GM12878 (cell line): ENCODE measurements around the gene DEPDC7. TPM values are rescaled to one million over a fixed set of nuclear protein-coding genes. Genes with fewer than 3 reads are reported as not detected.

Experiments used
- ATAC-seq: fragments of 200-7000 bp; cut with Tn5 transposase; 3 replicates; pipeline ENCODE4 v1.9.1; 2020; ENCODE audit warnings: mild to moderate bottlenecking, moderate library complexity
- BruUV-seq: library from RNA; stranded (reverse); fragments of 400-500 nt; replicated peaks from 2 replicates; lab custom pipeline; 2021; lab: Mats Ljungman, UMichigan
- CTCF ChIA-PET: fragments of 300-600 bp; sonication (Branson Sonifier 250); formaldehyde crosslinking; extraction: SDS; loops from one replicate; lab custom pipeline; 2021; ENCODE audit warnings: inconsistent platforms; lab: Yijun Ruan, JAX
- POLR2A ChIA-PET: fragments of 350-600 bp; formaldehyde crosslinking; extraction: SDS; loops from one replicate; lab custom pipeline; 2021; ENCODE audit warnings: inconsistent platforms; lab: Charles Lee
- RAD21 ChIA-PET: fragments of 300-600 bp; sonication (Branson Sonifier 250); formaldehyde crosslinking; loops from one replicate; lab custom pipeline; 2023; ENCODE audit warnings: antibody characterized with exemption; ENCODE audit not compliant: unreplicated experiment; lab: Charles Lee
- SMC1A ChIA-PET: fragments of 300-600 bp; sonication (Branson Sonifier 250); formaldehyde crosslinking; loops from one replicate; lab custom pipeline; 2023; ENCODE audit not compliant: unreplicated experiment, uncharacterized antibody; lab: Charles Lee
- DNase-seq: peaks from one replicate; pipeline ENCODE4 v3.0.0-alpha.2; 2011; ENCODE audit warnings: low read depth, low spot score
- FAIRE-seq: peaks from 3 replicates; lab custom pipeline; 2011; peaks lifted over from hg19 to GRCh38; lab: Jason Lieb, UNC
- H2AFZ ChIP-seq: 2 replicates; pipeline ENCODE4 v1.6.0; 2011; ENCODE audit warnings: low read depth, low read length, control low read depth; ENCODE audit not compliant: control insufficient read depth
- H3K27ac ChIP-seq: 2 replicates; pipeline ENCODE4 v1.5.1; 2011; ENCODE audit warnings: control low read depth; ENCODE audit not compliant: control insufficient read depth, insufficient read depth
- H3K27me3 ChIP-seq, 2 experiments: replicated peaks in 1 of 2; 2 replicates each; pipeline versions ENCODE4 v1.6.0 to v1.6.1; 2011; ENCODE audit warnings: low read length in 1 of 2; ENCODE audit not compliant: control insufficient read depth in 2 of 2, insufficient read depth in 2 of 2
- H3K36me3 ChIP-seq, 2 experiments: 2 replicates each; pipeline ENCODE4 v1.5.1; 2011; ENCODE audit warnings: low read length in 1 of 2; ENCODE audit not compliant: control insufficient read depth in 2 of 2, insufficient read depth in 2 of 2
- H3K4me1 ChIP-seq: 2 replicates; pipeline ENCODE4 v1.6.1; 2011; ENCODE audit warnings: mild to moderate bottlenecking, low read length, moderate library complexity, mixed read lengths; ENCODE audit not compliant: control insufficient read depth, insufficient read depth
- H3K4me2 ChIP-seq: 2 replicates; pipeline ENCODE4 v1.6.0; 2011; ENCODE audit warnings: control low read depth; ENCODE audit not compliant: control insufficient read depth, insufficient read depth
- H3K4me3 ChIP-seq: fragments of 200-600 bp; sonication (generic); 2 replicates; pipeline ENCODE4 v1.5.1; 2016
- H3K79me2 ChIP-seq: 2 replicates; pipeline ENCODE4 v1.6.0; 2011; ENCODE audit warnings: low read length; ENCODE audit not compliant: control insufficient read depth, insufficient read depth
- H3K9ac ChIP-seq: 2 replicates; pipeline ENCODE4 v1.8.0; 2011; ENCODE audit warnings: low read length, control low read depth, mixed read lengths; ENCODE audit not compliant: control insufficient read depth, insufficient read depth
- H3K9me3 ChIP-seq: replicated peaks from 3 replicates; pipeline ENCODE4 v1.5.1; 2011; ENCODE audit warnings: mild to moderate bottlenecking, low read length; ENCODE audit not compliant: control insufficient read depth, insufficient read depth
- H4K20me1 ChIP-seq: 2 replicates; pipeline ENCODE4 v1.6.0; 2011; ENCODE audit not compliant: control insufficient read depth, insufficient read depth
- CBFB ChIP-seq: IDR thresholded peaks from 2 replicates; pipeline ENCODE4 v1.6.1; 2016; ENCODE audit warnings: antibody characterized with exemption, low read depth
- CHD1 ChIP-seq: IDR thresholded peaks from 2 replicates; pipeline ENCODE4 v1.6.1; 2012; ENCODE audit warnings: low read depth, low read length, improper control_type of control experiment
- CHD4 ChIP-seq: fragments of 200-600 bp; sonication (generic); IDR thresholded peaks from 2 replicates; pipeline ENCODE4 v1.6.1; 2016; ENCODE audit warnings: mild to moderate bottlenecking
- ELK1 ChIP-seq: IDR thresholded peaks from 2 replicates; pipeline ENCODE4 v1.6.1; 2012; ENCODE audit warnings: low read depth, low read length, improper control_type of control experiment
- EZH2 ChIP-seq: IDR thresholded peaks from 2 replicates; pipeline ENCODE4 v1.6.1; 2012; ENCODE audit warnings: low read depth, mild to moderate bottlenecking, control low read depth, inconsistent platforms, low read length, borderline replicate concordance; ENCODE audit not compliant: control insufficient read depth
- HDGF ChIP-seq: fragments of 450-650 bp; IDR thresholded peaks from 2 replicates; pipeline ENCODE4 v1.6.1; 2016; ENCODE audit warnings: antibody characterized with exemption
- MYB ChIP-seq: fragments of 150-350 bp; IDR thresholded peaks from 2 replicates; pipeline ENCODE4 v1.6.1; 2014; ENCODE audit warnings: mild to moderate bottlenecking, low read depth, low read length, borderline replicate concordance
- PML ChIP-seq: IDR thresholded peaks from 2 replicates; pipeline ENCODE4 v1.6.1; 2012; ENCODE audit warnings: low read length, inconsistent platforms
- RAD51 ChIP-seq: fragments of 450-650 bp; IDR thresholded peaks from 2 replicates; pipeline ENCODE4 v1.6.1; 2016; ENCODE audit warnings: moderate library complexity, mild to moderate bottlenecking, inconsistent platforms
- RB1 ChIP-seq: fragments of 450-650 bp; formaldehyde crosslinking; IDR thresholded peaks from 2 replicates; pipeline ENCODE4 v1.6.1; 2017; ENCODE audit warnings: mild to moderate bottlenecking, borderline replicate concordance
- RUNX3 ChIP-seq: IDR thresholded peaks from 2 replicates; pipeline ENCODE4 v1.6.1; 2012; ENCODE audit warnings: low read length, inconsistent platforms
- TARDBP ChIP-seq: IDR thresholded peaks from 2 replicates; pipeline ENCODE4 v1.6.1; 2016; ENCODE audit warnings: borderline replicate concordance
- WGBS: methylation state at CpG from one replicate; pipeline ENCODE4 v1.1.6; 2016; ENCODE audit warnings: low lambda C conversion rate; ENCODE audit not compliant: insufficient replicate concordance, insufficient coverage; ENCODE audit errors: missing lambda C conversion rate; 5-methylcytosine and 5-hydroxymethylcytosine counted together
- in situ Hi-C: fragments of 300-500 bp; cut with MboI; formaldehyde crosslinking; loops from 9 replicates; pipeline ENCODE4 v1.14.3; 2018; ENCODE audit warnings: mixed read lengths
- intact Hi-C: fragments of 100-400 bp; cut with micrococcal nuclease; formaldehyde crosslinking; loops from one replicate; pipeline ENCODE4 v1.14.2; 2022; ENCODE audit not compliant: unreplicated experiment
- polyA plus RNA-seq, 11 experiments: library from polyadenylated mRNA; depleted of rRNA in 4 of 11; unstranded in 6 of 11; stranded (reverse) in 5 of 11; fragments of >200 nt; fragmentation: Nextera tagmentation in 4 of 11; fragmentation: Illumina TruSeq in 1 of 11; extraction: Ambion mirVana in 4 of 11; extraction: Trizol in 1 of 11; gene quantifications; 1 replicate in 1 of 11; 2 replicates in 10 of 11; pipeline versions ENCODE4 v1.2.1 to v1.2.3, GENCODE V29; 2011 to 2016; ENCODE audit warnings: inconsistent platforms in 2 of 11, missing spikeins in 2 of 11, low read depth in 1 of 11
- total RNA-seq, 4 experiments: library from RNA; depleted of rRNA in 3 of 4; stranded (reverse); fragments of >200 nt in 3 of 4; fragmentation: Illumina TruSeq in 1 of 4; extraction: Trizol in 1 of 4; gene quantifications; 2 replicates each; pipeline versions ENCODE4 v1.2.1 to v1.2.3, GENCODE V29; 2013 to 2021
- TF ChIP-seq, protein P1 (sequence below): fragments of 450-650 bp; IDR thresholded peaks from 2 replicates; pipeline ENCODE4 v1.6.1; 2017; ENCODE audit warnings: mild to moderate bottlenecking, moderate library complexity

The DEPDC7 gene
- total and polyA plus RNA-seq, 10 of the 15 experiments (the other 5 are each of a cell fraction or from before 2014, with no cell fraction given): 0.06 to 1.1 (median 0.49) TPM

DNA sequence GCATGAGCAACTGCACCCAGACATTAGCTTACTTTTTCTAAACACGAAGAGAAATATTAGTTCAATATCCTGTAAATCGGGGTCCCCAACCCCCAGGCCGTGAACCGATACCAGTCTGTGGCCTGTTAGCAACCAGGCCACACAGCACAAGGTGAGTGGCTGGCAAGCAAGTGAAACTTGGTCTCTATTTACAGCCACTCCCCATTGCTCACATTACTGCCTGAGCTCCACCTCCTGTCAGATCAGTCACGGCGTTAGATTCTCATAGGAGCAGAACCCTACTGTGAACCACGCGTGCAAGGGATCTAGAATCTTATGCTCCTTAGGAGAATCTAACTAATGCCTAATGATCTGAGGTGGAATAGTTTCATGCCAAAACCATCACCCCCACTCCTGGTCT, 27.8 kb upstream of the DEPDC7 start:
- Histone ChIP-seq H3K4me3 (no peak overlapping the region), H3K9me3 (peaks cover 1% of the 10 kb centered on the region; the same call in 1 of the 3 replicates), H2AFZ (no peak overlapping the region), H3K27me3 (no peaks in the 10 kb centered on the region), H3K9ac (no peak overlapping the region), H3K4me2 (no peak overlapping the region), H3K27ac (no peak overlapping the region), H3K4me1 (no peaks in the 10 kb centered on the region), H3K36me3 (no peaks in the 10 kb centered on the region), H4K20me1 (no peaks in the 10 kb centered on the region), H3K79me2 (no peaks in the 10 kb centered on the region)
- BruUV-seq: no TSS peak
- TF ChIP-seq CHD1 (no peak), TARDBP (no peak)
- CTCF ChIA-PET: interaction anchor here (0.6 kb wide), 1 partner anchor 1105 kb away, joined by 3 read pairs; no protein-coding TSS in a partner anchor
- in situ Hi-C loops: no loop called here
- POLR2A ChIA-PET: no interaction called here
- ATAC-seq: no peak; the same call in 2 of the 3 replicates
- RAD21 ChIA-PET: no interaction called here
- intact Hi-C loops: no loop called here
- SMC1A ChIA-PET: interaction anchor here (0.8 to 1.1 kb wide), 2 partner anchors 19 to 20 kb away, joined by 3 to 4 read pairs; no protein-coding TSS in a partner anchor
- no peak for FAIRE-seq
- WGBS: 97% methylated on average over 8 of the region's 8 CpGs
- DNase-seq: no peak

DNA sequence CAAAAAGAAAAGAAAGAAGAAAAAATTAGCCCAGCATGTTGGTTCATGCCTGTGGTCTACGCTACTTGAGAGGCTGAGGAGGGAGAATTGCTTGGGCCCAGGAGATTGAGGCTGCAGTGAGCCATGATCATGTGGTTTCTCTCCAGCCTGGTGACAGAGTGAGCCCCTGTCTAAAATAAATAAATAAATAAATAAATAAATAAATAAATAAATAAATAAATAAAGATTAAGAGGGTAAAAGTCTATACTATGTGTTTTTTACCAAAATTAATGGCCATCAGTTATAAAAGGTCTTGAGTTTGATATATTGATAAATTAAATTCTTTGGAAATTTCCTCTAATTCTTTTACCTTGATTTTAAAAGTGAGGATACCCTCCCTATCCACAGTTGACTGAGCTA, 25.2 kb upstream of the DEPDC7 start:
- ATAC-seq: peak; percentile 35
- in situ Hi-C loops: no loop called here
- CTCF ChIA-PET: interaction anchor here (0.6 to 1.7 kb wide), 2 partner anchors 10 to 73 kb away, joined by 3 to 5 read pairs; no protein-coding TSS in a partner anchor
- no peaks in the 10 kb centered on the region for H3K4me1 ChIP-seq
- no peak for TF ChIP-seq PML
- no peak for TF ChIP-seq MYB
- TF ChIP-seq HDGF: no peak
- TF ChIP-seq RUNX3: no peak
- no peak for TF ChIP-seq CHD4
- no peak for TF ChIP-seq RB1
- no peak for TF ChIP-seq CBFB
- TF ChIP-seq ELK1: no peak
- no peak for TF ChIP-seq RAD51
- no peak for TF ChIP-seq EZH2
- TF ChIP-seq, protein P1, sequence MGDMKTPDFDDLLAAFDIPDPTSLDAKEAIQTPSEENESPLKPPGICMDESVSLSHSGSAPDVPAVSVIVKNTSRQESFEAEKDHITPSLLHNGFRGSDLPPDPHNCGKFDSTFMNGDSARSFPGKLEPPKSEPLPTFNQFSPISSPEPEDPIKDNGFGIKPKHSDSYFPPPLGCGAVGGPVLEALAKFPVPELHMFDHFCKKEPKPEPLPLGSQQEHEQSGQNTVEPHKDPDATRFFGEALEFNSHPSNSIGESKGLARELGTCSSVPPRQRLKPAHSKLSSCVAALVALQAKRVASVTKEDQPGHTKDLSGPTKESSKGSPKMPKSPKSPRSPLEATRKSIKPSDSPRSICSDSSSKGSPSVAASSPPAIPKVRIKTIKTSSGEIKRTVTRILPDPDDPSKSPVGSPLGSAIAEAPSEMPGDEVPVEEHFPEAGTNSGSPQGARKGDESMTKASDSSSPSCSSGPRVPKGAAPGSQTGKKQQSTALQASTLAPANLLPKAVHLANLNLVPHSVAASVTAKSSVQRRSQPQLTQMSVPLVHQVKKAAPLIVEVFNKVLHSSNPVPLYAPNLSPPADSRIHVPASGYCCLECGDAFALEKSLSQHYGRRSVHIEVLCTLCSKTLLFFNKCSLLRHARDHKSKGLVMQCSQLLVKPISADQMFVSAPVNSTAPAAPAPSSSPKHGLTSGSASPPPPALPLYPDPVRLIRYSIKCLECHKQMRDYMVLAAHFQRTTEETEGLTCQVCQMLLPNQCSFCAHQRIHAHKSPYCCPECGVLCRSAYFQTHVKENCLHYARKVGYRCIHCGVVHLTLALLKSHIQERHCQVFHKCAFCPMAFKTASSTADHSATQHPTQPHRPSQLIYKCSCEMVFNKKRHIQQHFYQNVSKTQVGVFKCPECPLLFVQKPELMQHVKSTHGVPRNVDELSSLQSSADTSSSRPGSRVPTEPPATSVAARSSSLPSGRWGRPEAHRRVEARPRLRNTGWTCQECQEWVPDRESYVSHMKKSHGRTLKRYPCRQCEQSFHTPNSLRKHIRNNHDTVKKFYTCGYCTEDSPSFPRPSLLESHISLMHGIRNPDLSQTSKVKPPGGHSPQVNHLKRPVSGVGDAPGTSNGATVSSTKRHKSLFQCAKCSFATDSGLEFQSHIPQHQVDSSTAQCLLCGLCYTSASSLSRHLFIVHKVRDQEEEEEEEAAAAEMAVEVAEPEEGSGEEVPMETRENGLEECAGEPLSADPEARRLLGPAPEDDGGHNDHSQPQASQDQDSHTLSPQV: no peak
- TF ChIP-seq, all 136 proteins: peak for 0
- ChIA-PET POLR2A (interaction anchor here (0.7 kb wide), 1 partner anchor 13 kb away, joined by 4 read pairs; no protein-coding TSS in a partner anchor), RAD21 (no interaction called here), SMC1A (no interaction called here)
- no peaks in the 10 kb centered on the region for H3K36me3 ChIP-seq
- WGBS: 5% methylated on average over 1 of the region's 1 CpG
- FAIRE-seq (no peak), DNase-seq (no peak)
- intact Hi-C loops: no loop called here
- H3K79me2 ChIP-seq: no peaks in the 10 kb centered on the region
- H3K4me2 ChIP-seq: no peak overlapping the region
- H3K9ac ChIP-seq: no peak overlapping the region
- no peak overlapping the region for H3K4me3 ChIP-seq
- no peaks in the 10 kb centered on the region for H4K20me1 ChIP-seq
- BruUV-seq: no TSS peak
- H3K27me3 ChIP-seq: no peaks in the 10 kb centered on the region
- H2AFZ ChIP-seq: no peak overlapping the region
- no peak overlapping the region for H3K27ac ChIP-seq
- peaks cover 1% of the 10 kb centered on the region; the same call in 2 of the 3 replicates for H3K9me3 ChIP-seq
